Lung (tissue), 12 donors: ENCODE results near the gene SEC16B. TPM values are rescaled to one million over a fixed set of nuclear protein-coding genes. Genes with fewer than 3 reads are reported as not detected.

Source experiments
- ATAC-seq: fragments of 200-7000 bp; cut with Tn5 transposase; one replicate; pipeline ENCODE4 v1.9.1; 2020; ENCODE audit warnings: moderate number of reproducible peaks; ENCODE audit not compliant: insufficient read depth, low FRiP score
- DNase-seq, 3 donors: peaks; one replicate each; pipeline ENCODE4 v3.0.0-alpha.2; 2013 to 2017
- H3K27ac ChIP-seq, 2 donors: one replicate each; pipeline ENCODE4 v1.5.1; 2013; ENCODE audit warnings: mild to moderate bottlenecking in 2 of 2, moderate library complexity in 2 of 2, control low read depth in 1 of 2, inconsistent platforms in 1 of 2, low read depth in 1 of 2, low read length in 1 of 2
- H3K27me3 ChIP-seq, 3 donors: one replicate each; pipeline ENCODE4 v1.5.1; 2013; ENCODE audit warnings: low read length in 2 of 3; ENCODE audit not compliant: control insufficient read depth in 3 of 3, insufficient read depth in 3 of 3
- H3K36me3 ChIP-seq, 4 donors: one replicate each; pipeline ENCODE4 v1.5.1; 2013; ENCODE audit warnings: low read length in 4 of 4, mild to moderate bottlenecking in 1 of 4, moderate library complexity in 1 of 4; ENCODE audit not compliant: control insufficient read depth in 4 of 4, insufficient read depth in 4 of 4
- H3K4me1 ChIP-seq, 5 donors: one replicate each; pipeline ENCODE4 v1.5.1; 2013; ENCODE audit warnings: low read length in 5 of 5, mild to moderate bottlenecking in 2 of 5, moderate library complexity in 1 of 5; ENCODE audit not compliant: control insufficient read depth in 5 of 5, insufficient read depth in 5 of 5
- H3K4me3 ChIP-seq: one replicate; pipeline ENCODE4 v1.5.1; 2013; ENCODE audit warnings: mild to moderate bottlenecking, control low read depth, moderate library complexity
- H3K9ac ChIP-seq, 2 donors: one replicate each; pipeline ENCODE4 v1.5.1; 2013; ENCODE audit warnings: low read length in 2 of 2, control low read depth in 1 of 2; ENCODE audit not compliant: insufficient read depth in 1 of 2
- H3K9me3 ChIP-seq, 4 donors: one replicate each; pipeline ENCODE4 v1.5.1; 2013; ENCODE audit warnings: low read length in 3 of 4, mild to moderate bottlenecking in 1 of 4, moderate library complexity in 1 of 4; ENCODE audit not compliant: control insufficient read depth in 4 of 4, insufficient read depth in 3 of 4
- WGBS, 2 donors: extraction: QIAGEN DNeasy Blood & Tissue Kit; methylation state at CpG; one replicate each; pipeline ENCODE4 v1.1.7; 2013; 5-methylcytosine and 5-hydroxymethylcytosine counted together
- polyA plus RNA-seq, 2 donors: library from polyadenylated mRNA; stranded (reverse); fragments of 200-250 nt; gene quantifications; one replicate each; pipeline ENCODE4 v1.2.1, GENCODE V29; 2013
- total RNA-seq, 2 donors: library from RNA; depleted of rRNA in 1 of 2; stranded (reverse); fragments of >200 nt in 1 of 2; gene quantifications; one replicate each; pipeline ENCODE4 v1.2.1, GENCODE V29; 2014 to 2021
- TF ChIP-seq, protein P1 (sequence below): IDR thresholded peaks from 2 replicates; pipeline ENCODE4 v1.5.1; 2012; ENCODE audit warnings: mild to moderate bottlenecking; ENCODE audit errors: control extremely low read depth, extremely low read depth
- donor health status: control.
- donor health status: control.
- donor health status: Bipolar disorder and iron deficiency.
- donor health status: healthy.
- donor health status: DM: yes; HTN: yes; CAD: no.

SEC16B gene
- total and polyA plus RNA-seq, 4 donors, result 0.74 to 2.6 (median 1.4) TPM

GRCh38 chr1:177959811-177960515 lies 9.9 kb downstream of the SEC16B start:
- ATAC-seq, result no peak
- H3K4me3 ChIP-seq, result no peak overlapping the region
- H3K27me3 ChIP-seq, result no peaks in the 10 kb centered on the region
- peak in 2 of 3 donors; percentile 26 to 45 for DNase-seq
- no peaks in the 10 kb centered on the region for H3K4me1 ChIP-seq
- 68 to 77% methylated on average over 5 of the region's 5 CpGs for WGBS, 2 donors
- no peaks in the 10 kb centered on the region for H3K9me3 ChIP-seq
- no peak overlapping the region for H3K27ac ChIP-seq
- H3K36me3 ChIP-seq, result peaks cover 0 to 19% (median 0%) of the 10 kb centered on the region in 4 donors
- TF ChIP-seq, protein P1, sequence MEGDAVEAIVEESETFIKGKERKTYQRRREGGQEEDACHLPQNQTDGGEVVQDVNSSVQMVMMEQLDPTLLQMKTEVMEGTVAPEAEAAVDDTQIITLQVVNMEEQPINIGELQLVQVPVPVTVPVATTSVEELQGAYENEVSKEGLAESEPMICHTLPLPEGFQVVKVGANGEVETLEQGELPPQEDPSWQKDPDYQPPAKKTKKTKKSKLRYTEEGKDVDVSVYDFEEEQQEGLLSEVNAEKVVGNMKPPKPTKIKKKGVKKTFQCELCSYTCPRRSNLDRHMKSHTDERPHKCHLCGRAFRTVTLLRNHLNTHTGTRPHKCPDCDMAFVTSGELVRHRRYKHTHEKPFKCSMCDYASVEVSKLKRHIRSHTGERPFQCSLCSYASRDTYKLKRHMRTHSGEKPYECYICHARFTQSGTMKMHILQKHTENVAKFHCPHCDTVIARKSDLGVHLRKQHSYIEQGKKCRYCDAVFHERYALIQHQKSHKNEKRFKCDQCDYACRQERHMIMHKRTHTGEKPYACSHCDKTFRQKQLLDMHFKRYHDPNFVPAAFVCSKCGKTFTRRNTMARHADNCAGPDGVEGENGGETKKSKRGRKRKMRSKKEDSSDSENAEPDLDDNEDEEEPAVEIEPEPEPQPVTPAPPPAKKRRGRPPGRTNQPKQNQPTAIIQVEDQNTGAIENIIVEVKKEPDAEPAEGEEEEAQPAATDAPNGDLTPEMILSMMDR, result no peak
- no peak overlapping the region for H3K9ac ChIP-seq

- no peak overlapping the region for H3K27ac ChIP-seq
- no peak for DNase-seq
- 93 to 96% methylated on average over 7 of the region's 7 CpGs for WGBS, 2 donors
Observed at GRCh38 chr1:177958092-177958491, 11.8 kb downstream of the SEC16B start.

DNA sequence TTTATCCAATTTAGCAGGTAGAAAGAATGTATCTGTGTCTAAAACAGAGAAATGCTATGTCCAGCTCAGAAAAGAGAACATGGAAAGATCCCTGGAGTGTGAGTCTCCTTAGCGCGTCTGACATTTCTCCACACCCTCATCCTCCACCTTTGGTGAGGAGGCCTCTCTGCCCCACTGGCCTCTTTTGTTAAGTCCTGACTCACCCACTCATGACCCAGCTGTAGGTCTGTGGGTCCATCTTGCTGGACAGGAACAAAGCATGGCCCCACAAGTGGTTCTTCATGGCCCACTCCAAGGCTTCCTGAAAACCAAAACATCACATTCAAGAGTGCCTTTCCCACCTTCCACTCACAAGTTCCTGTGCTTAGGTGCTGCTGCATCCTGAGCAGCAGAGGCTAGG lies 15.8 kb downstream of the SEC16B start:
- Histone ChIP-seq H3K9me3 (no peaks in the 10 kb centered on the region), H3K9ac (no peak overlapping the region), H3K4me1 (no peaks in the 10 kb centered on the region), H3K36me3 (peaks cover 0 to 7% (median 0%) of the 10 kb centered on the region in 4 donors), H3K27me3 (no peaks in the 10 kb centered on the region), H3K4me3 (no peak overlapping the region), H3K27ac (no peak overlapping the region)
- DNase-seq (no peak), ATAC-seq (no peak)
- WGBS, 2 donors, result 87 to 94% methylated on average over 2 of the region's 2 CpGs
- TF ChIP-seq, protein P1, result no peak

More at GRCh38 chr1:177958092-177958491, 11.8 kb downstream of the SEC16B start:
- no peak overlapping the region for H3K4me3 ChIP-seq
- H3K9ac ChIP-seq, result no peak overlapping the region
- peaks cover 0 to 10% (median 0%) of the 10 kb centered on the region in 4 donors for H3K36me3 ChIP-seq
- no peaks in the 10 kb centered on the region for H3K4me1 ChIP-seq
- no peaks in the 10 kb centered on the region for H3K9me3 ChIP-seq
- ATAC-seq, result no peak
- TF ChIP-seq, protein P1, result no peak
- H3K27me3 ChIP-seq, result no peaks in the 10 kb centered on the region

- TF ChIP-seq, protein P1, result no peak
- H3K9ac ChIP-seq, result no peak overlapping the region
- H3K27ac ChIP-seq, result no peak overlapping the region
- no peaks in the 10 kb centered on the region for H3K9me3 ChIP-seq
- no peaks in the 10 kb centered on the region for H3K27me3 ChIP-seq
- 92 to 93% methylated on average over 6 of the region's 6 CpGs for WGBS, 2 donors
- ATAC-seq (no peak), DNase-seq (no peak)
- H3K36me3 ChIP-seq, result peaks cover 0 to 4% (median 0%) of the 10 kb centered on the region in 4 donors
- H3K4me1 ChIP-seq, result no peaks in the 10 kb centered on the region
- no peak overlapping the region for H3K4me3 ChIP-seq
Observed at GRCh38 chr1:177953549-177953948, 16.3 kb downstream of the SEC16B start.
